Keratinocyte (primary cell): Measurements from ENCODE around the gene VPS41. TPM values are rescaled to one million over a fixed set of nuclear protein-coding genes. Genes with fewer than 3 reads are reported as not detected.

Source experiments
- DNase-seq: peaks from one replicate; pipeline ENCODE4 v3.0.0-alpha.2; 2011; ENCODE audit warnings: low read depth, missing footprints, low spot score
- FAIRE-seq: peaks from 2 replicates; lab custom pipeline; 2011; peaks lifted over from hg19 to GRCh38; lab: Jason Lieb, UNC
- H2AFZ ChIP-seq: 2 replicates; pipeline ENCODE4 v1.6.0; 2012; ENCODE audit warnings: low read length, control low read depth, inconsistent platforms; ENCODE audit not compliant: control insufficient read depth
- H3K27ac ChIP-seq: 2 replicates; pipeline ENCODE4 v1.5.1; 2011; ENCODE audit warnings: low read length; ENCODE audit not compliant: control insufficient read depth, insufficient read depth
- H3K27me3 ChIP-seq: 3 replicates; pipeline ENCODE4 v1.6.0; 2011; ENCODE audit warnings: low read length; ENCODE audit not compliant: control insufficient read depth, insufficient read depth; ENCODE audit errors: extremely low read depth
- H3K36me3 ChIP-seq, 2 experiments: 2 replicates in 1 of 2; 3 replicates in 1 of 2; pipeline ENCODE4 v1.5.1; 2011; ENCODE audit warnings: low read length in 2 of 2, mild to moderate bottlenecking in 1 of 2; ENCODE audit not compliant: control insufficient read depth in 2 of 2, insufficient read depth in 2 of 2; ENCODE audit errors: extremely low read depth in 1 of 2
- H3K4me1 ChIP-seq: 3 replicates; pipeline ENCODE4 v1.5.1; 2011; ENCODE audit warnings: low read length; ENCODE audit not compliant: control insufficient read depth, insufficient read depth; ENCODE audit errors: extremely low read depth
- H3K4me2 ChIP-seq: 3 replicates; pipeline ENCODE4 v1.6.0; 2011; ENCODE audit warnings: low read depth, low read length; ENCODE audit not compliant: control insufficient read depth, insufficient read depth; ENCODE audit errors: extremely low read depth
- H3K4me3 ChIP-seq, 3 experiments: fragments of 200-600 bp in 1 of 3; sonication (generic) in 1 of 3; 2 replicates in 2 of 3; 3 replicates in 1 of 3; pipeline ENCODE4 v1.5.1; 2011 to 2016; ENCODE audit warnings: low read length in 3 of 3, mild to moderate bottlenecking in 3 of 3, control low read depth in 2 of 3, inconsistent platforms in 1 of 3, low read depth in 1 of 3, mixed read lengths in 1 of 3, mixed run types in 1 of 3, moderate library complexity in 1 of 3; ENCODE audit not compliant: control insufficient read depth in 2 of 3, insufficient read depth in 2 of 3; ENCODE audit errors: extremely low read depth in 1 of 3
- H3K79me2 ChIP-seq: 2 replicates; pipeline ENCODE4 v1.6.0; 2012; ENCODE audit warnings: low read length; ENCODE audit not compliant: control insufficient read depth, insufficient read depth
- H3K9ac ChIP-seq: 3 replicates; pipeline ENCODE4 v1.6.0; 2011; ENCODE audit warnings: low read length; ENCODE audit not compliant: control insufficient read depth, insufficient read depth; ENCODE audit errors: extremely low read depth
- H3K9me1 ChIP-seq: 3 replicates; pipeline ENCODE4 v1.6.0; 2011; ENCODE audit warnings: low read length; ENCODE audit not compliant: control insufficient read depth, insufficient read depth; ENCODE audit errors: extremely low read depth
- H3K9me3 ChIP-seq: 2 replicates; pipeline ENCODE4 v1.5.1; 2012; ENCODE audit warnings: low read depth, low read length; ENCODE audit not compliant: control insufficient read depth
- H4K20me1 ChIP-seq: 3 replicates; pipeline ENCODE4 v1.6.0; 2011; ENCODE audit warnings: low read length; ENCODE audit not compliant: control insufficient read depth, insufficient read depth; ENCODE audit errors: extremely low read depth
- EZH2 ChIP-seq: IDR thresholded peaks from one replicate; pipeline ENCODE4 v1.6.1; 2012; ENCODE audit warnings: inconsistent platforms, mild to moderate bottlenecking, low read length, moderate library complexity
- dilution Hi-C: fragments of 300-500 bp; cut with MboI; formaldehyde crosslinking; loops from one replicate; pipeline ENCODE4 v1.7.0; 2020; ENCODE audit warnings: low sequenced_read_pairs; ENCODE audit not compliant: extremely low pct_ligation_motif_present
- polyA plus RNA-seq, 5 experiments: library from polyadenylated mRNA; depleted of rRNA in 3 of 5; stranded (reverse) in 3 of 5; stranded (forward) in 1 of 5; unstranded in 1 of 5; fragments of >200 nt; gene quantifications; 1 replicate in 1 of 5; 2 replicates in 3 of 5; 3 replicates in 1 of 5; pipeline versions ENCODE4 v1.2.1 to v1.2.3, GENCODE V29; 2011 to 2012; ENCODE audit warnings: missing spikeins in 2 of 5, low read depth in 1 of 5, low replicate concordance in 1 of 5
- TF ChIP-seq, protein P1 (sequence below), 3 experiments: IDR thresholded peaks in 1 of 3; conservative IDR thresholded peaks in 1 of 3; optimal IDR thresholded peaks in 1 of 3; 2 replicates in 2 of 3; 3 replicates in 1 of 3; pipeline versions ENCODE3 to v1.5.1; 2011; ENCODE audit warnings: low read length in 3 of 3, mild to moderate bottlenecking in 3 of 3, moderate library complexity in 2 of 3, control low read depth in 1 of 3, inconsistent platforms in 1 of 3; ENCODE audit not compliant: insufficient read depth in 2 of 3; ENCODE audit errors: extremely low read depth in 1 of 3

The VPS41 gene
- polyA plus RNA-seq, 1 donor (not counting 4 experiments of a cell fraction or from before 2014, with no cell fraction given): 38.1 TPM

DNA sequence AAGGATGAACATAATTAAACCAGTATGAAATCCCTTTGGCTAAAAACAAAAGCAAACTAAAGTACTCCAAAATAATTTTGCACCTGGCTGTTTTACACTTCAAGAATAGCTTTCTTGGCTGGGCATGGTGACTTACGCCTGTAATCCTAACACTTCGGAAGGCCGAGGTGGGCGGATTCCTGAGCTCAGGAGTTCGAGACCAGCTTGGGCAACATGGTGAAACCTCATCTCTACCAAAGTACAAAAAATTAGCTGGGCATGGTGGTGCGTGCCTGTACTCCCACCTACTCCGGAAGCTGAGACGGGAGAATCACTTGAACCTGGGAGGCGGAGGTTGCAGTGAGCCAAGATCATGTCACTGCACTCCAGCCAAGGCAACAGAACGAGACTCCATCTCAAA, 185.7 kb downstream of the VPS41 start:
- H4K20me1 ChIP-seq: no peaks in the 10 kb centered on the region
- no peaks in the 10 kb centered on the region for H3K27me3 ChIP-seq
- H2AFZ ChIP-seq: no peak overlapping the region
- FAIRE-seq (no peak), DNase-seq (no peak)
- H3K4me3 ChIP-seq: no peak overlapping the region
- H3K9me3 ChIP-seq: no peaks in the 10 kb centered on the region
- no peaks in the 10 kb centered on the region for H3K79me2 ChIP-seq
- dilution Hi-C loops: no loop called here
- no peak overlapping the region for H3K4me2 ChIP-seq
- no peak overlapping the region for H3K9ac ChIP-seq
- H3K9me1 ChIP-seq: no peaks in the 10 kb centered on the region
- no peak for TF ChIP-seq EZH2
- TF ChIP-seq, protein P1, sequence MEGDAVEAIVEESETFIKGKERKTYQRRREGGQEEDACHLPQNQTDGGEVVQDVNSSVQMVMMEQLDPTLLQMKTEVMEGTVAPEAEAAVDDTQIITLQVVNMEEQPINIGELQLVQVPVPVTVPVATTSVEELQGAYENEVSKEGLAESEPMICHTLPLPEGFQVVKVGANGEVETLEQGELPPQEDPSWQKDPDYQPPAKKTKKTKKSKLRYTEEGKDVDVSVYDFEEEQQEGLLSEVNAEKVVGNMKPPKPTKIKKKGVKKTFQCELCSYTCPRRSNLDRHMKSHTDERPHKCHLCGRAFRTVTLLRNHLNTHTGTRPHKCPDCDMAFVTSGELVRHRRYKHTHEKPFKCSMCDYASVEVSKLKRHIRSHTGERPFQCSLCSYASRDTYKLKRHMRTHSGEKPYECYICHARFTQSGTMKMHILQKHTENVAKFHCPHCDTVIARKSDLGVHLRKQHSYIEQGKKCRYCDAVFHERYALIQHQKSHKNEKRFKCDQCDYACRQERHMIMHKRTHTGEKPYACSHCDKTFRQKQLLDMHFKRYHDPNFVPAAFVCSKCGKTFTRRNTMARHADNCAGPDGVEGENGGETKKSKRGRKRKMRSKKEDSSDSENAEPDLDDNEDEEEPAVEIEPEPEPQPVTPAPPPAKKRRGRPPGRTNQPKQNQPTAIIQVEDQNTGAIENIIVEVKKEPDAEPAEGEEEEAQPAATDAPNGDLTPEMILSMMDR (optimal IDR thresholded peaks at IDR 0.05 in 1 of 3, IDR thresholded peaks at IDR 0.05 in 1 of 3, conservative IDR thresholded peaks at IDR 0.05 in 1 of 3; ENCODE audit: extremely low read depth in 1 of 3, insufficient read depth in 2 of 3, low read length in 3 of 3): no peak
- H3K36me3 ChIP-seq: peaks cover 6 to 7% of the 10 kb centered on the region in 2 experiments
- H3K4me1 ChIP-seq: no peaks in the 10 kb centered on the region
- no peak overlapping the region for H3K27ac ChIP-seq

DNA sequence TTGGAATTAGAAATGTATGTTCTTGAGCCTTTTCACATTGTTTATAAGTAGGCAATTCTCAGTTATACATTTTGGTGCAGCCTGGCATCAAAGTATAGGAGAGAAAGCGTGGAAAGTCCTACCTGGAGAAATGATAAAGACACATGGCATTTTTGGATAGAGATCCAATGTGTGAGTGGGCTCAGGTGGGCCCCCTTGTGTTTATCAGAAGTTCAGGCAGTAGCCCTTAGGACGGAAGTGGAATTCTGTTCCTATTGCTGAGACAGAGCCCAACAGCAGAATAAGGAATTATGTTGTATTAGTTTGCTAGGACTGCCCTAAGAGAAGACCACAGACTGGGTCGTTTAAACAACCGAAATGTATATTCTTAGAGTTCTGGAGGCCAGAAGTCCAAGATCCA, 192.6 kb downstream of the VPS41 start:
- no peak for TF ChIP-seq EZH2
- TF ChIP-seq, protein P1 (optimal IDR thresholded peaks at IDR 0.05 in 1 of 3, IDR thresholded peaks at IDR 0.05 in 1 of 3, conservative IDR thresholded peaks at IDR 0.05 in 1 of 3; ENCODE audit: extremely low read depth in 1 of 3, insufficient read depth in 2 of 3, low read length in 3 of 3): no peak
- H3K9ac ChIP-seq: no peak overlapping the region
- no peaks in the 10 kb centered on the region for H3K9me3 ChIP-seq
- H3K27ac ChIP-seq: no peak overlapping the region
- peaks cover 0 to 1% of the 10 kb centered on the region in 2 experiments for H3K36me3 ChIP-seq
- DNase-seq: no peak
- no peak for FAIRE-seq
- no peaks in the 10 kb centered on the region for H3K79me2 ChIP-seq
- no peak overlapping the region for H2AFZ ChIP-seq
- H4K20me1 ChIP-seq: no peaks in the 10 kb centered on the region
- H3K27me3 ChIP-seq: no peaks in the 10 kb centered on the region
- no peaks in the 10 kb centered on the region for H3K9me1 ChIP-seq
- no peak overlapping the region for H3K4me2 ChIP-seq
- H3K4me3 ChIP-seq: no peak overlapping the region
- no peaks in the 10 kb centered on the region for H3K4me1 ChIP-seq
- dilution Hi-C loops: no loop called here
